HEK293T (cell line): ENCODE results near the gene DMGDH.

Source experiments
- BHLHE40 ChIP-seq: fragments of 450-650 bp; IDR thresholded peaks from 2 replicates; pipeline ENCODE4 v1.6.1; 2016; ENCODE audit warnings: mild to moderate bottlenecking, moderate library complexity, borderline replicate concordance
- ELF4 ChIP-seq: fragments of 450-650 bp; IDR thresholded peaks from 2 replicates; pipeline ENCODE4 v1.6.1; 2017; ENCODE audit warnings: antibody characterized with exemption
- FOXM1 ChIP-seq: fragments of 450-650 bp; IDR thresholded peaks from 2 replicates; pipeline ENCODE4 v1.6.1; 2017; ENCODE audit warnings: mild to moderate bottlenecking, borderline replicate concordance
- HDGF ChIP-seq: fragments of 450-650 bp; IDR thresholded peaks from 2 replicates; pipeline ENCODE4 v1.6.1; 2017; ENCODE audit warnings: antibody characterized with exemption, borderline replicate concordance
- L3MBTL2 ChIP-seq: fragments of 450-650 bp; conservative IDR thresholded peaks from 2 replicates; pipeline ENCODE4 v1.6.1; 2016; ENCODE audit warnings: mild to moderate bottlenecking
- NFRKB ChIP-seq: fragments of 450-650 bp; IDR thresholded peaks from 2 replicates; pipeline ENCODE4 v1.6.1; 2016; ENCODE audit warnings: mild to moderate bottlenecking, moderate library complexity
- PKNOX1 ChIP-seq: fragments of 450-650 bp; IDR thresholded peaks from 2 replicates; pipeline ENCODE4 v1.6.1; 2016
- SP1 ChIP-seq: fragments of 450-650 bp; IDR thresholded peaks from 2 replicates; pipeline ENCODE4 v1.6.1; 2017
- SUZ12 ChIP-seq: fragments of 450-650 bp; IDR thresholded peaks from 2 replicates; pipeline ENCODE4 v1.6.1; 2016; ENCODE audit warnings: mild to moderate bottlenecking
- TARDBP ChIP-seq: fragments of 450-650 bp; IDR thresholded peaks from 2 replicates; pipeline ENCODE4 v1.6.1; 2016
- ZNF384 ChIP-seq: fragments of 450-650 bp; IDR thresholded peaks from 2 replicates; pipeline ENCODE4 v1.6.1; 2016

- TF ChIP-seq NFRKB (no peak), SP1 (no peak), BHLHE40 (no peak), FOXM1 (no peak), TARDBP (no peak), HDGF (no peak), ZNF384 (no peak), SUZ12 (no peak), L3MBTL2 (no peak), ELF4 (no peak), PKNOX1 (no peak)
Measured at GRCh38 chr5:79011869-79012268, 57.6 kb downstream of the DMGDH start.
